Measurements from ENCODE around the gene EFCAB14. TPM values are rescaled to one million over a fixed set of nuclear protein-coding genes. Genes with fewer than 3 reads are reported as not detected.
"Not testable (repeated sequence)": the region's sequence is repeated elsewhere in the genome, so short reads cannot be mapped to it uniquely, and the experiment has no call there.

The EFCAB14 gene
- total RNA-seq, 1 donor from 2014 or later: 32.4 TPM

DNA sequence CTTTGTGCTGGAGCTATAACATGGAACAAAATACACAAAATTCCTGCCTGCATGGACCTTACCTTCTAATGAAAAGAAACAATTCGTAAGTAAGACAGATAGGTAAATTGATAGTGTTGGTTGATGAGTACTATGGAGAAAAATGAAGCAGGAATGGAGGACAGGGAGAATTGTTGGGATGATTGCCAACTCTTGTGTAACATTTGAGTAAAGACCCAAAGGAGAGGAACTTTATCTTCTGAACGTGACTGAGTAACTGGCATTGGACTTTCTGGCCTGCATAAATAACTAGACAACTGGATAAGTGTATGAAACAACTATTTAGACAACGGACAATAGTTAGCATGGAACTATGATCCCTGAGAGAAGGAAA is 6.8 kb upstream of the EFCAB14 start:
- DNase-seq (ENCODE audit: low read depth) (peak; percentile 83), FAIRE-seq (no peak)
- H3K36me3 ChIP-seq (ENCODE audit: control insufficient read depth, insufficient read depth, low read length): no peaks in the 10 kb centered on the region
- H3K27me3 ChIP-seq (ENCODE audit: control insufficient read depth, insufficient read depth, low read length): peaks cover 1% of the 10 kb centered on the region
- no peak for TF ChIP-seq CTCF (IDR thresholded peaks at IDR 0.05; ENCODE audit: insufficient read depth, low read length, severe bottlenecking)
- no peak overlapping the region for H3K4me3 ChIP-seq (ENCODE audit: low read depth, low read length)

- Histone ChIP-seq H3K27me3 (ENCODE audit: control insufficient read depth, insufficient read depth, low read length) (peaks cover 1% of the 10 kb centered on the region), H3K36me3 (ENCODE audit: control insufficient read depth, insufficient read depth, low read length) (no peaks in the 10 kb centered on the region), H3K4me3 (ENCODE audit: low read depth, low read length) (no peak overlapping the region)
- FAIRE-seq: peak; percentile 73
- peak; percentile 80 for DNase-seq (ENCODE audit: low read depth)
- TF ChIP-seq CTCF (IDR thresholded peaks at IDR 0.05; ENCODE audit: insufficient read depth, low read length, severe bottlenecking): peak; percentile 90
Observed at GRCh38 chr1:46724991-46725735, 6.2 kb upstream of the EFCAB14 start.

DNA sequence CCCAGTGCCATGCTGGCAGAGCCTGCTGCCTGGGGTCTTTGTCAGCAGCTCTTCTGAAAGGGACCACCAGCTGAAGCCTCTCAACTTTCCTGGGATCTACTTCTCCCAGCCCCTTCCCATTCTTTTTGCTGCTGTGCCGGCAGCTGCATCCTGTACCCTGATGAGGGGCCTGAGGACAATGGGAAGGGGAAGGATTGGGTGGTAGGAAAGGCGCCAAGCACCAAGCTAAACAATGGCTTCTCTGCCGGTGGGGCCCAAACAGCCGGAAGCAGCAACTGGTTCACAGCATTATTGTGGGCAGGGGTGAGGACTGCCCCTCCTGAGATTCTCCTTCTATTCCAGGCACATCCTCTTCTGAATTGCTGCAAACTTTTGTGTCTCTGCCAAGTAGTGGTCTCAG is 5.0 kb upstream of the EFCAB14 start:
- H3K27me3 ChIP-seq (ENCODE audit: control insufficient read depth, insufficient read depth, low read length): peaks cover 1% of the 10 kb centered on the region
- no peak for FAIRE-seq
- no peak for DNase-seq (ENCODE audit: low read depth)
- H3K4me3 ChIP-seq (ENCODE audit: low read depth, low read length): no peak overlapping the region
- H3K36me3 ChIP-seq (ENCODE audit: control insufficient read depth, insufficient read depth, low read length): no peaks in the 10 kb centered on the region
- TF ChIP-seq CTCF (IDR thresholded peaks at IDR 0.05; ENCODE audit: insufficient read depth, low read length, severe bottlenecking): no peak

DNA sequence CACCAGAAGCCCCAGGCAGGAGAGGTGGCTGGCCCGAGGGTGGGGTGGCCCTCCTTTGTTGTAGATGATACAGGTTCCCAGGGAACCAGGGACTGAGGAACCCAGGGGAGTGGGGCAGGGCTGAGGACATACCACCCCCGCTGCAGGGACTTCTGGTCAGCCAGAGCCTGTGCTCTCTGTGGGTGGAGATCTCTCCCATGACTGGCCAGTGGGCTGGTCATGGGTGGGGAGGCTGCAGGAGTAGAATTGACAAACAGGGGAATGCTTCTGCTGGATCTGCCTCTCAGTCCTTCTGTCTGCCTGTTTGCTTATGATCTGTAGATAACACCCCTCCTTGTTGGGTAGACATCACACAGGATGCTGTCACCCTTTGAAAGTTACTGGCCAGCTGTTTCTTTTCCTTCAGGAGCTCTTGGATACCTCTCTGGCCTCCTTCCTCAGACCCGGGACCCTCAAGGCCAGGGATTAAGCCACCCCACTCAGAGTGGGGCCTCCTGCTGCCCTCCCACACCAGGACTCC is 2.8 kb upstream of the EFCAB14 start:
- no peak for FAIRE-seq
- DNase-seq (ENCODE audit: low read depth): no peak
- H3K27me3 ChIP-seq (ENCODE audit: control insufficient read depth, insufficient read depth, low read length): no peaks in the 10 kb centered on the region
- no peaks in the 10 kb centered on the region for H3K36me3 ChIP-seq (ENCODE audit: control insufficient read depth, insufficient read depth, low read length)
- no peak overlapping the region for H3K4me3 ChIP-seq (ENCODE audit: low read depth, low read length)
- TF ChIP-seq CTCF (IDR thresholded peaks at IDR 0.05; ENCODE audit: insufficient read depth, low read length, severe bottlenecking): no peak

GRCh38 chr1:46721204-46721603 is 2.3 kb upstream of the EFCAB14 start:
- TF ChIP-seq CTCF (IDR thresholded peaks at IDR 0.05; ENCODE audit: insufficient read depth, low read length, severe bottlenecking): no peak
- DNase-seq (ENCODE audit: low read depth) (no peak), FAIRE-seq (no peak)
- H3K36me3 ChIP-seq (ENCODE audit: control insufficient read depth, insufficient read depth, low read length): no peaks in the 10 kb centered on the region
- H3K4me3 ChIP-seq (ENCODE audit: low read depth, low read length): no peak overlapping the region
- H3K27me3 ChIP-seq (ENCODE audit: control insufficient read depth, insufficient read depth, low read length): no peaks in the 10 kb centered on the region

DNA sequence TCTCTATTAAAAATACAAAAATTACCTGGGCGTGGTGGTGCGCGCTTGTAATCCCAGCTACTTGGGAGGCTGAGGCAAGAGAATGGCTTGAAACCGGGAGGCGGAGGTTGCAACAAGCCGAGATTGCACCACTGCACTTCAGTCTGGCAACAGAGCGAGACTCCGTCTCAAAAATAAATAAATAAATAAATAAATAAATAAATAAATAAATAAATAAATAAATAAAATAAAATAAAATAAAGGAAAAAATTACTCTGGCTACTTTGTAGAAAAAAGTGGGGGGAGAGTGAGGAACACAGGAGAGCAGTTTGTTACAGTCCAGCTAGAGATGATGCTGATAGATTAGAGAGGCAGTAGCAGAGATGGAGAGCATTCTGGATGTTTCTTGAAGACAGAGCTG is 1.4 kb upstream of the EFCAB14 start:
- not testable (repeated sequence) for H3K36me3 ChIP-seq (ENCODE audit: control insufficient read depth, insufficient read depth, low read length); DNase-seq (ENCODE audit: low read depth); H3K4me3 ChIP-seq (ENCODE audit: low read depth, low read length); FAIRE-seq; H3K27me3 ChIP-seq (ENCODE audit: control insufficient read depth, insufficient read depth, low read length)

Data from bronchial epithelial cell (primary cell).